Limb (tissue), 2 donors: ENCODE measurements around the gene OR7A10.

ENCODE experiments used
- DNase-seq, 2 donors: peaks; one replicate each; pipeline ENCODE4 v3.0.0-alpha.2; 2016; ENCODE audit errors: extremely low spot score in 2 of 2

The OR7A10 gene

DNA sequence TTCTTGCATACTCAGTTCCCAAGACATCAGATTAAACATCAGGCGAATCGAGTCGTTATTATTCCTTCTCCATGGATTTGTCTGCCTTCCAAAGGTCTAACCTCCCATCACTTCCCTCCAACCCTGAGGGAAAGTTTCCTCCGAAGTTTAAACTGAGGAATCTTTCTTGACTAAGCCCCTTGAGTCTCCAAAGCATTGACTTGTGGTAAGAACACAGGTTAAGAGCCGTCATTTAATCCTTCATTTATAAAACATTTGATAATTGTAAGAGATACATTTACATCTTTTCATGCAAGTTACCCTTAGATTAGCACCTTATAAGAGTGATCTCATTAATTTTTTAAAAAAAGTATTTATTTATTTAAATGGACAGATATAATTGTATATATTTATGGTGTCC is at the start of gene OR7A10:
TSS of gene OR7A10 (minus strand) at position 101 of the 400 bp plus-strand sequence. CDS start 7,045 bp downstream, outside the sequence.
- no peak for DNase-seq

GRCh38 chr19:14890643-14891379 is 42.1 kb upstream of the OR7A10 start:
- no peak for DNase-seq

DNA sequence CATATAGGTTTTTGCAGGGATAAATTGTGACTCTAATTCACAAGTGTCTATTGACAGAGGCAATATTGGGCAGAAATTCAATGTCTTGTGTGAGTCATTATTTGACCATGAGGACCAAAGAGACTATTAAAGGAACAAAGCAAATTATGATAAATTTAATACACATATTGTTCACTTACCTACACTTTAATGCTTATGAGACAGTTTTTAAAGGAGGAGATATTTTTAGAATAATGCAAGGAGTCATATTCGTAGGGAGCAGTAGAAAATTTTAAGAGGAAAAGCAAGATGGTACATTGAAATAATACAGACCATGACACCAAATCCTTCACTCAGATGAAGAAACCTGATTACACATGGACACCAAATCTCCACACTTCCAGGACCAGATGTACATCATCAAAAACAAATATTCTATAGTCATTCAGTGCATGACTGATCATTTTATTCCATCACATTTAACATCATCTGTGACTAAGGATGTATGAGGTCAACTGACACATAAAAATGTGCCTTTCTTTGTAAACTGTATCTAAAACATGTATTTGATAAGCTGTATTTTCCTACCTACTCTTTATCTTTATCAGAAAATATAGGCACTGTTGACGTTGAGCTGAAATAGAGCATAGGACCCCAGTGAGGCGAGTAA is 41.4 kb upstream of the OR7A10 start:
- no peak for DNase-seq

DNA sequence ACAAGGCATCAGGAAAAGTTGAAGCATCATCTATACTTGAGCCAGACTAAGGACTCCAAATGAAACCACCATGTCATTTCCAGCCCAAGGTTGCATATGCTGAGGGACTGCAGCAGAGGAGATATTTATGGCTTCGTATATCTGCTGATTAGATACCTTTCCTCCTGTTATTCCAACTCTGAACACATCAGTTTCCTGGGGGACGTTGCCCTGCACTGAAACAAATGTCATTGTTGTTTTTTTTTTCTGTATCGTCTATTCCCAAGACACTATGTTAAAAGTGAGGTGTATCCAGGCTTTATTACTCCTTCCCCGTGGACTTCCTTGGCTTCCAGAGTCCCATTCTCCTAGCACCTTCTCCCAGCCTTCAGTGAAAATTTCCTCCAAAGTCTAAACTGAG is 37.3 kb upstream of the OR7A10 start, which contains the start of gene OR7A17:
TSS of gene OR7A17 (minus strand) at position 101 of the 400 bp plus-strand sequence. CDS start 4,777 bp downstream, outside the sequence.
- no peak for DNase-seq

DNA sequence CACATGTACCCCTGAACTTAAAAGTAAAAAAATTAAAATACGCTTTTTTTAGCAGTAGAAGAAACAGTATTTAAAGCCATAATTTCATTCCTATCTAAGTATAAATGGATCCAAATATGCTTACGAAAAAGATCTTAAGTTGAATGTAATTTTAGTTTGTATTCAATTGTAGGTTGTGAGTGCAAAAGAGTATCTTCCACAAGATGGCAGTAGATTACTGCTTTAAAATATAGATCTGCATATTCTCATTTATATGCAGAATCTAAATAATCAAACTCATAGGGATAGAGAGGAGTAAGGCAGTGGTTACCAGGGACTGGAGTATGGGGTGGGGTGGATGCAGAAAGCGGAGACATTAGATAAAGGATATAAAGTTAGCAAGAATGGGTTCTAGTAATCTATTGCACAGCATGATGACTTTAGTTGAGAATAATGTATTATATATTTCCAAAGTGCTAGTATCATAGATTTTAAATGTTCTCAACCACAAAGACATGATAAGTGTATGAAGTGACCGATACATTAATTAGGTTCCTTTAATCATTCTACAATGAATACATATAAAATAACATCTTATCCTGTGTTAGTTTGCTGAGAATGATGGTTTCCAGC is 23.0 kb upstream of the OR7A10 start:
- DNase-seq, result peak in 1 of 2 donors; percentile 27

DNA sequence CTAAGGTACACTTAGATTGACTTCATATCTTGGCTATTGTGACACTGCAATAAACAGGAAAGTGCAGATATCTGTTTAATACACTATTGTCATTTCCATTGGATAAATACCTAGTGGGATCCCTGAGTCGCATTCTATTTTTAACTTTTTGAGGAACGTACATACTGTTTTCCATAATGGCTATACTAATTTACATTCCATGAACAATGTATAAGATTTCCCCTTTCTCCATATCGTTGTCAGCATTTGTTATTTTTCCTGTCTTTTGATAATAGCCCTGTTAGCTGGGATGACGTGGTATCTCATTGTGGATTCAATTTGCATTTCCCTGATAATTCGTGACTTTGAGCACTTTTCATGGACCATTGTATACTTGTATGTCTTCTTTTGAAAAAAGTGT is 19.8 kb upstream of the OR7A10 start:
- no peak for DNase-seq

DNA sequence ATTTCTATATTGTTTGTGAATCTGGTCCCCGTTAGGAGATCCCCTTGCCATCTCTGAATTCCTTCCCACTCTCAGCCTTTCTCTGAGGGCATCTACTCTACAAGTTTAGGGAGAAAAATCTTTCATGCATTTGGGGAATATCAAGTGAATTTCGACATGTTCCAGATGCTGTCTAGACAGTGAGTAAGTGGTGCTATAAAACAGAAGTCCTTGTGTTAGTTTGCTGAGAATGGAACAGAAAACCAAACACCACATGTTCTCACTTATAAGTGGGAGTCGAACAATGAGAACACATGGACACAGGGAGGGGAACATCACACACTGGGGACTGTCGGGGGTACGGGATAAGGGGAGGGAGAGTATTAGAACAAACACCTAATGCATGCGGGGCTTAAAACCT is 5.1 kb downstream of the OR7A10 start:
- DNase-seq, result no peak

DNA sequence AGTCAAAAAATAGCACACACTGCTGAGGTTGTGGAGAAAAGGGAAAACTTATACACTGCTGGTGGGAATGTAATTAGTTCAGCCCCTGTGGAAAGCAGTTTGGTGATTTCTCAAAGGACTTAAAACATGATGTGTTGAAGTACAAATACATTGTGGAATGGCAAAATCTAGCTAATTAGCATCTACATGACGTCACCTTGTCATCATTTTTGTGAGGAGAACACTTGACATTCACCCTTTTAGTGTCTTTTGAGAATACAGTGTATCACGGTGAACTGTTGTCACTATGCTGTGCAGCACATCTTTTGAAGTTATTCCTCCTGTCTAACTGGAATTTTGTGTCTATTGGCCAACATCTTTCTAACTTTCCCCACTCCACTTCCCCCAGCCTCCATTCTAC is 5.6 kb downstream of the OR7A10 start:
- no peak for DNase-seq

DNA sequence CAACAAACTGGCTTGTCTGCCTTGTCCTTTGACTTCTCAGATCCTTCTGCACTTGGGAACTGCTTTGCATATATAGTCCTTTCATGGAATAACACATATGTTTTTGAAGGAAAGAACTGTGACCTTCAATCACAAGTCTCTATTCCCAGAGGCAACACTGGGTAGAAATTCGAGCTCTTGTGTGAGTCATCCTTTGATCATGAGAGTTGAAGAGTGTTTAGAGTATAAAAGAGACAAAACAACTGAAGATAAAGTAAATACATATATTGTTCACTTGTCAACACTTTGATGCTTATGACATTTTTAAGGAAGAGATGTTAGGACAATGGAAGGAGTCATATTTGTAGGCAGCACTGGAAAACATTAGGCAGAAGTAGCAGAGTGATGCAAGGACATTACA is 8.5 kb downstream of the OR7A10 start:
- DNase-seq, result no peak

DNA sequence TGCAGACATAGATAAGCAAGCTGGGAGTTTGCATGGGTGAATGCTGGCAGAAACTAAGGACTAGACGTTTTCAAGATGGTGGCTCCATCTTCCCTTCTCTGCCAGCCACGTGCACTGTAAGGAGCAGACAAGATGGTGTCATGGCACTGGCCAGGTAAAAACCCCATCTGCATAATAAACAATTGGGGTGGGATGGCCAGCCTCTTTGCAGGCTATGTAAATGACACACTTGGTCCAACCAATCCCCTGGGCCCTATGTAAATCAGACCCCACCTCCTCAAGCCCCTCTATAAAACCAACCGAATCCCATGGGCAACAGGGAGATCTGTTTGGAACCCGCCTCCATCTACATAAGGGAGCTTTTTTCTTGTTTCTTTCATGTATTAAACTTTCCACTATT is 11.3 kb downstream of the OR7A10 start:
- no peak for DNase-seq

DNA sequence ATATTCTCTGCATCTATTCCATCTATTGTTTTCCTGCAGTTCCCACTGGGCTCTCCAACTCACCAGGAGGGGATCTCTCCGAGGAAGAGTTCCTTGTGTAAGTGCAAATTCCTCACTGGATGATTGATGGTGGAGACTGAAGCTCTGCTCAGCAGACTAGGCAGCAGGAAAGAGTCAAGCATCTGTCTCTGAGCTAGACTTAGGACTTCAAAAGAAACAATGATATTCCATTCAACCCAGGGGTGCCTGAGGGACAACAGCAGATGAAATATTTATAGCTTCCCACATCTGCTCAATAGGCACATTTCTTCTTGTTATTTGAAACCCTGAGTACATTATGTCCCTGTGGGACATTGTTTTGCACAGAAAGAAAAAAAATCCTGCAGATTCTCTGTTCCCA is 13.7 kb downstream of the OR7A10 start, which contains the start of the genes OR7A5 and OR7C1:
TSS of gene OR7A5 (minus strand) at position 175 of the 400 bp plus-strand sequence. CDS start 6,944 bp downstream, outside the sequence.
TSS of gene OR7C1 (minus strand) at position 175 of the 400 bp plus-strand sequence. CDS start 35,049 bp downstream, outside the sequence.
- peak; percentile 31 to 32 for DNase-seq

GRCh38 chr19:14830702-14831101 is 18.0 kb downstream of the OR7A10 start:
- no peak for DNase-seq

- no peak for DNase-seq
Measured at GRCh38 chr19:14826006-14826405, 22.7 kb downstream of the OR7A10 start.

GRCh38 chr19:14821937-14822336 is 26.8 kb downstream of the OR7A10 start:
- DNase-seq, result peak in 1 of 2 donors; percentile 55

GRCh38 chr19:14818588-14818987 is 30.1 kb downstream of the OR7A10 start:
- no peak for DNase-seq

- DNase-seq, result no peak
Measured at GRCh38 chr19:14817052-14817451, 31.7 kb downstream of the OR7A10 start.

DNA sequence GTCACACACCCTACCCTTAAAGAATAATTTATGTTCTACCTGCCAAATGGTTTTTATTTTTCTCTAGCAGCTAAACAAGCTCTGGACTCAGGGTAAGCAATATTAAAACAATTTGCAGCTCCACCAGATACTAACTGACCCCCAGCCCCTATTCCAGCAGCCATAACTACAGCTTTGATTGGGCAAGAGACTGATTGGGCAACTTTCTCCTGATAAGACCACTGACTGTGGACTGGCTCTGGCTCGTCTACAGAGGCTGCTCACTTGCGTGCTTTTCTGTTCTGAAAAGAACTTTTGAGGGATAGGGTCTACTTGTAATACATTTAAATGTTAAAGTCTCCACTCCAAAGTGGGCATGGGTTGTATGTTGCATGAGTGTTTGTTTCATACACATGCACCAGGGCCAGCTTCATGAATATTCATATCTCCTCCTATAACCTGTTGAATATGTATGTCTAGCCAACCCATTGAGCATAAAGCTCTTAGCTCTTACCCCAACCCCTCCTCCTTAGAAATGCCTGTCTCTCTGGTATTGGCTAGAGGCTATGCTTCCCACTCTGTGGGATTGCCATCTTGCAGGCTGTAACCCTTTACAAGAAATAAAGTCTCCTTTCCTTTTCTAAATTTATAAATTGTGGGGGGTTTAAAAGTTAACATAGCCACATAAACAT is 33.6 kb downstream of the OR7A10 start:
- DNase-seq, result no peak

DNA sequence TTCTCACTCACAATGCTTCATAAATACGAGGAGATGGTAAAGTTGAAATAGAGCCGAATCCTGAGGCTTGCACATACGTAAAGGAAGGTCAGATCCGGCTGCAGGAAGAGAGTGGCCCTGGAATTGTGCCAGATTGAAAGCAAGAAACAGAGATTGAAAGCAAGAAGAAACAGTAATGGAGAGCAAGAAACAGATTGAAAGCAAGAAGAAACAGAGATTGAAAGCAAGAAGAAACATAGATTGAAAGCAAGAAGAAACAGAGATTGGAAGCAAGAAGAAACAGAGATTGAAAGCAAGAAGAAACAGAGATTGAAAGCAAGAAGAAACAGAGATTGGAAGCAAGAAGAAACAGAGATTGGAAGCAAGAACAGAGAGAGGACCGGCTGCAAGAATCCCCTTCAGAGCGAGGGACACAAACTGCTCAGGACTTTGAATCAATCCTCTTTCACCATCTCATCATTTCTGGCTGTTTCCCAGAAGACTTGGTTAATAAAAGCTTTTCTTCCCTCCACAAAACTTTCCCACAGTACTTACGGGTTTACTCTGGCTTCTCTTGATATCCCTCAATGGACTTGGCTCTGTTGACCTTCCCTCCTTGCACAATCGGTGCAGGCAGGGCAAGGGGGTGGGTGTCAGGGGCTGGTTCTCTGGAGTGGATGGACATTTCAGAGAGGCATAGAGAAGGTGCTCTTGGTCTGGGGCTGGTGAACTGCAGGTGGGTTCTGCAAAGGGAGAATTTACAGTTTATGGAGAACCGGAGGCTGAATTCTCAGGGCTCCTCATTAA is 39.3 kb downstream of the OR7A10 start:
- no peak for DNase-seq

- DNase-seq, result no peak
Measured at GRCh38 chr19:14804765-14805164, 44.0 kb downstream of the OR7A10 start.

DNA sequence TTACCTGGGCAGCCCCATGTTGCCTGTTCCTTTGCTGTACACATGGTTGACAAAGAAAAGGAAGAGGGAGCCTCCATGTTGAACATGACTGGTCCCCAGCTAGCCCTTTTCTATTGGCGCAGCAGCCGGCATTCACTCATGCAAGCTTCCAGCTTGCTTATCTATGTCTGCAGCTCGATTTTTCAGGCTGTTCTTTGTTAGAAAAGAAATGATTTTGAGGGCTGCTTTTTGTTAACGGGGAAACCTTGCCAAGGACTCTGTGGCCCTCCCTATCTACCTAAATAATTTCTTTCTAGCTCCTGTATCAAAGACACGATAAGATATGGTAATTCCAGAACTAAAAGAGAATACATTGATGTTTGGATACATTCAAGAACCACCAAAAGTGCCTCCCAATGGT is 50.0 kb downstream of the OR7A10 start:
- DNase-seq, result no peak

- DNase-seq, result no peak
Measured at GRCh38 chr19:14796021-14796420, 52.7 kb downstream of the OR7A10 start.
